Left ventricle myocardium superior (tissue), 1 donor: ENCODE data around the gene PCDHGA11. TPM values are rescaled to one million over a fixed set of nuclear protein-coding genes. Genes with fewer than 3 reads are reported as not detected.
"Not testable (repeated sequence)": the region's sequence is repeated elsewhere in the genome, so short reads cannot be mapped to it uniquely, and the experiment has no call there.

Experiments used
- ATAC-seq: fragments of 200-7000 bp; cut with Tn5 transposase; one replicate; pipeline ENCODE4 v1.9.1; 2020; ENCODE audit warnings: mild to moderate bottlenecking, moderate library complexity
- DNase-seq: peaks from one replicate; pipeline ENCODE4 v3.0.0-alpha.2; 2020
- intact Hi-C: fragments of 100-400 bp; cut with micrococcal nuclease; formaldehyde crosslinking; loops from one replicate; pipeline ENCODE4 v1.11.0; 2022
- long read RNA-seq: library from polyadenylated mRNA; unstranded; transcript quantifications from one replicate; pipeline ENCODE4 v2.0.0, GENCODE V29; 2021
- total RNA-seq: library from RNA; stranded (reverse); fragmentation: NEBNext Ultra II Directional; extraction: Animal tissue kit (Norgen Biotek cat#: 25700); gene quantifications from one replicate; pipeline ENCODE4 v1.2.1, GENCODE V29; 2021
- donor health status: DM: no; HTN: yes; CAD: no; lungs with severe emphysema.

The PCDHGA11 gene
- total RNA-seq = 5.0 TPM
- long read RNA-seq, full-length matches to known transcripts = 1 of 1 reads
- long read RNA-seq, partial matches to known transcripts = 0 of 1 reads
- long read RNA-seq, other reads (novel, unspliced or antisense) = 0 of 1 reads

DNA sequence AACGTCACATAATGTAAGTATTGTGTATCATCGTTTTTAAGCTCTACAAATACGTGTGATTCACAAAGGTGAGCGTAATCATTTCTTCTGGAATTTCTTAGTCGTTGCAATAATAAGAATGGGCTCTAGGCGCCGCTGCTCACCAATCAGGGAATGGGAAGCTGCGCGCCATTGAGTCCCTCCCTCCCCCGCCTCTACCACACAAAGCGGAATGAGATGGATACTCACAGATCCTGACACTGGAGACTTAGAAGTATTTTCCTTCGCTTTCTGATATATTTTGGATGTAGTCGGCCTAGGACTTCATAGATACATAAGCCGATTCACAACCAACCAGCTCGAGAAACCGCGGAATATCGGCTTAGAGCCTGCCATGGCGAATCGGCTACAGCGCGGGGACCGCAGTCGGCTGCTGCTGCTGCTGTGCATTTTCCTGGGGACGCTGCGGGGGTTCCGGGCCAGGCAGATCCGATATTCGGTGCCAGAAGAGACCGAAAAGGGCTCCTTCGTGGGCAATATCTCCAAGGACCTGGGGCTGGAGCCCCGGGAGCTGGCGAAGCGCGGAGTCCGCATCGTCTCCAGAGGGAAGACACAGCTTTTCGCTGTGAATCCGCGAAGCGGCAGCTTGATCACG, at the start of gene PCDHGA11:
Gene PCDHGA11 (plus strand): TSS at position 197 of the 634 bp plus-strand sequence. CDS start 177 bp downstream, at position 374.
- intact Hi-C loops = no loop called here
- DNase-seq = no peak

DNA sequence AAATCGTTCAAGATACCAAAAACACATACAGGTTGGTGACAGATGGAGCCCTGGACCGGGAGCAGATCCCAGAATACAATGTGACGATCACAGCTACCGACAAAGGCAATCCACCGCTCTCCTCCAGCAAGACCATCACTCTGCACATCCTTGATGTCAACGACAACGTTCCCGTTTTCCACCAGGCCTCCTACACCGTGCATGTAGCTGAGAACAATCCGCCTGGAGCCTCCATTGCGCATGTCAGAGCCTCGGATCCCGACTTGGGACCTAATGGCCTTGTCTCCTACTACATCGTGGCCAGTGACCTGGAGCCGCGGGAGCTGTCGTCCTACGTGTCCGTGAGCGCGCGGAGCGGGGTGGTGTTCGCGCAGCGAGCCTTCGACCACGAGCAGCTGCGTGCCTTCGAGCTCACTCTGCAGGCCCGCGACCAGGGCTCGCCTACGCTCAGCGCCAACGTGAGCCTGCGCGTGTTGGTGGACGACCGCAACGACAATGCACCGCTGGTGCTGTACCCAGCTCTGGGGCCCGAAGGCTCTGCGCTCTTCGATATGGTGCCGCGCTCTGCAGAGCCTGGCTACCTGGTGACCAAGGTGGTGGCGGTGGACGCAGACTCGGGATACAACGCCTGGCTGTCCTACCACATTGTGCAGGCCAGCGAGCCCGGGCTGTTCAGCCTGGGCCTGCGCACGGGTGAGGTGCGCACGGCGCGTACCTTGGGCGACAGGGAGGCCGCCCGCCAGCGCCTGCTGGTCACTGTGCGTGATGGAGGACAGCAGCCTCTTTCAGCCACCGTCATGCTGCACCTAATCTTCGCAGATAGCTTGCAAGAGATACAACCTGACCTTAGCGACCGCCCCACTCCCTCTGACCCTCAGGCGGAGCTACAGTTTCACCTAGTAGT, 49.0 kb upstream of the PCDHGA11 start:
- intact Hi-C loops = no loop called here
- peak; percentile 51 for ATAC-seq
- no peak for DNase-seq

More for the DNA sequence above, at the start of gene PCDHGA11:
- peak; percentile 49 for ATAC-seq

- intact Hi-C loops = no loop called here
- DNase-seq (no peak), ATAC-seq (no peak)
Observed at GRCh38 chr5:141373673-141374317, 47.1 kb upstream of the PCDHGA11 start, which contains the start of gene PCDHGA6. Gene PCDHGA6 (plus strand): TSS chr5:141373891. CDS start chr5:141374084, 193 bp downstream.

DNA sequence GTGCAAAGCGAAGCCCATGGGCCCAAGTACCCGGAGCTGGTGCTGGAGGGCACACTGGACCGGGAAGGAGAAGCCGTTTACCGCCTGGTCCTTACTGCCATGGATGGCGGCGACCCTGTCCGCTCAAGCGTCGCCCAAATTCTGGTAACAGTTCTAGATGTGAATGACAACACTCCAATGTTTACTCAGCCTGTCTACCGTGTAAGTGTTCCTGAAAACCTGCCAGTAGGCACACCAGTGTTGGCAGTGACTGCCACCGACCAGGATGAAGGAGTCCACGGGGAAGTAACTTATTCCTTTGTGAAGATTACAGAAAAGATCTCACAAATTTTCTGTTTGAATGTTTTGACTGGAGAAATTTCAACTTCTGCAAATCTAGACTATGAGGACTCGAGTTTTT, 46.2 kb upstream of the PCDHGA11 start:
- intact Hi-C loops = no loop called here
- ATAC-seq (peak; percentile 62), DNase-seq (peak; percentile 35)

DNA sequence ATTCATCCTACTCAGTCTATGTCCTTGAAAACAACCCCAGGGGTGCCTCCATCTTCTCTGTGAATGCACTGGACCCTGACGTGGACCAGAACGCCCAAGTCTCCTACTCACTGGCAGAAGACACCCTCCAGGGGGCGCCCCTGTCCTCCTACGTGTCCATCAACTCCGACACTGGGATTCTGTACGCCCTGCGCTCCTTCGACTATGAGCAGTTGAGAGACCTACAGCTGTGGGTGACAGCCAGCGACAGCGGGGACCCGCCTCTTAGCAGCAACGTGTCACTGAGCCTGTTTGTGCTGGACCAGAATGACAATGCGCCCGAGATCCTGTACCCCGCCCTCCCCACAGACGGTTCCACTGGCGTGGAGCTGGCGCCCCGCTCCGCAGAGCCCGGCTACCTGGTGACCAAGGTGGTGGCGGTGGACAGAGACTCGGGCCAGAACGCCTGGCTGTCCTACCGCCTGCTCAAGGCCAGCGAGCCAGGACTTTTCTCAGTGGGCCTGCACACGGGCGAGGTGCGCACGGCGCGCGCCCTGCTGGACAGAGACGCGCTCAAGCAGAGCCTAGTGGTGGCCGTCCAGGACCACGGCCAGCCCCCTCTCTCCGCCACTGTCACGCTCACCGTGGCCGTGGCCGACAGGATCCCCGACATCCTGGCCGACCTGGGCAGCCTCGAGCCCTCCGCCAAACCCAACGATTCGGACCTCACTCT, 45.3 kb upstream of the PCDHGA11 start:
- DNase-seq, intact Hi-C loops, ATAC-seq: not testable (repeated sequence)

DNA sequence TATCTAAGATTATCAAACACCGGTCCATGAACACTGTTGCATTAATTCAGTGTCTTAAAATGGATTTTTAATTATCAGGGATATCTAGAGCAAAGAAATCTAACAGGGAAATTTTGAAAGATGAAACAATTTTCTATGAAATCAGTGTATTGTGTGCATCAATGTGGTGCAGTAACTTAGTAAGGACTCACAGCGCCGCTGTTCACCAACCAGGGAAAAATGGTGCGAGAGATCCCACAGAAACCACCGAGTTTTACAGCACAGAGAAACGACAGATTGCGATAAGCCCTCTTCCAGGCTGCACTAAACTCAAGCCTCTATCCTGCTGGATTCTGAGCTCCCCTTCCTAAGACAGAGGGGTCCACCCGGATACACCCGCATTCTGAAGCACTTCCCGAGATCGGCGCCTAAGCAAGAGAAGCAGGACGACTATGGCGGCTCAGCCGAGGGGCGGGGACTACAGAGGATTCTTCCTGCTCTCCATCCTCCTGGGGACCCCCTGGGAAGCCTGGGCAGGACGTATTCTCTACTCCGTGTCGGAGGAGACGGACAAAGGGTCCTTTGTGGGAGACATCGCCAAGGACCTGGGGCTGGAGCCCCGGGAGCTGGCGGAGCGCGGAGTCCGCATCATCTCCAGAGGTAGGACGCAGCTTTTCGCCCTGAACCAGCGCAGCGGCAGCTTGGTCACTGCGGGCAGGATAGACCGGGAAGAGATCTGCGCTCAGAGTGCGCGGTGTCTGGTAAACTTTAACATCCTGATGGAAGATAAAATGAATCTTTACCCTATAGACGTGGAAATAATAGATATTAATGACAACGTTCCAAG, 38.2 kb upstream of the PCDHGA11 start, which contains the start of gene PCDHGA7:
Gene PCDHGA7 (plus strand): TSS at position 274 of the 826 bp plus-strand sequence. CDS start 158 bp downstream, at position 432.
- intact Hi-C loops = no loop called here
- DNase-seq (no peak), ATAC-seq (peak; percentile 39)

DNA sequence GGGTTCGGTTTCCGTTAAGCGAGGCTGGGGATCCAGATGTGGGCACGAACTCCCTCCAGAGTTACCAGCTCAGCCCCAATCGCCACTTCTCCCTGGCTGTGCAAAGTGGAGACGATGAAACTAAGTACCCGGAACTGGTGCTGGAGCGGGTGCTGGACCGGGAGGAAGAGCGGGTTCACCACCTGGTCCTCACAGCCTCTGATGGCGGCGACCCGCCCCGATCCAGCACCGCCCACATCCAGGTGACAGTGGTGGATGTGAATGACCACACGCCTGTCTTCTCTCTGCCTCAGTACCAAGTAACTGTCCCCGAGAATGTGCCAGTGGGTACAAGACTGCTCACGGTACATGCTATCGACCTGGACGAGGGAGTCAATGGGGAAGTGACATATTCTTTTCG, 37.5 kb upstream of the PCDHGA11 start:
- DNase-seq = no peak
- intact Hi-C loops = no loop called here
- ATAC-seq = no peak

DNA sequence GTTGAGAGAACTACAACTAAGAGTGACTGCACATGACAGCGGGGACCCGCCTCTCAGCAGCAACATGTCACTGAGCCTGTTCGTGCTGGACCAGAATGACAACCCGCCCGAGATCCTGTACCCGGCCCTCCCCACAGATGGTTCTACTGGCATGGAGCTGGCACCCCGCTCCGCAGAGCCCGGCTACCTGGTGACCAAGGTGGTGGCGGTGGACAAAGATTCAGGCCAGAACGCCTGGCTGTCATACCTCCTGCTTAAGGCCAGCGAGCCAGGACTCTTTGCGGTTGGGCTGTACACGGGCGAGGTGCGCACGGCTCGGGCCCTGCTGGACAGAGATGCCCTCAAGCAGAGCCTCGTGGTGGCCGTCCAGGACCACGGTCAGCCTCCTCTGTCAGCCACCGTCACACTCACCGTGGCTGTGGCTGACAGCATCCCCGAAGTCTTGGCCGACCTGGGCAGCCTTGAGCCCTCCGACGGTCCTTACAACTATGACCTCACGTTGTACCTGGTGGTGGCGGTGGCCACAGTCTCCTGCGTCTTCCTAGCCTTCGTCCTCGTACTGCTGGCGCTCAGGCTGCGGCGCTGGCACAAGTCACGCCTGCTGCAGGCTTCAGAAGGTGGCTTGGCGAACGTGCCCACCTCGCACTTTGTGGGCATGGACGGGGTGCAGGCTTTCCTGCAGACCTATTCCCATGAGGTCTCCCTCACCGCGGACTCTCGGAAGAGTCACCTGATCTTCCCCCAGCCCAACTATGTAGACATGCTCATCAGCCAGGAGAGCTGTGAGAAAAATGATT, 36.2 kb upstream of the PCDHGA11 start:
- intact Hi-C loops = no loop called here
- DNase-seq = no peak
- ATAC-seq = no peak

DNA sequence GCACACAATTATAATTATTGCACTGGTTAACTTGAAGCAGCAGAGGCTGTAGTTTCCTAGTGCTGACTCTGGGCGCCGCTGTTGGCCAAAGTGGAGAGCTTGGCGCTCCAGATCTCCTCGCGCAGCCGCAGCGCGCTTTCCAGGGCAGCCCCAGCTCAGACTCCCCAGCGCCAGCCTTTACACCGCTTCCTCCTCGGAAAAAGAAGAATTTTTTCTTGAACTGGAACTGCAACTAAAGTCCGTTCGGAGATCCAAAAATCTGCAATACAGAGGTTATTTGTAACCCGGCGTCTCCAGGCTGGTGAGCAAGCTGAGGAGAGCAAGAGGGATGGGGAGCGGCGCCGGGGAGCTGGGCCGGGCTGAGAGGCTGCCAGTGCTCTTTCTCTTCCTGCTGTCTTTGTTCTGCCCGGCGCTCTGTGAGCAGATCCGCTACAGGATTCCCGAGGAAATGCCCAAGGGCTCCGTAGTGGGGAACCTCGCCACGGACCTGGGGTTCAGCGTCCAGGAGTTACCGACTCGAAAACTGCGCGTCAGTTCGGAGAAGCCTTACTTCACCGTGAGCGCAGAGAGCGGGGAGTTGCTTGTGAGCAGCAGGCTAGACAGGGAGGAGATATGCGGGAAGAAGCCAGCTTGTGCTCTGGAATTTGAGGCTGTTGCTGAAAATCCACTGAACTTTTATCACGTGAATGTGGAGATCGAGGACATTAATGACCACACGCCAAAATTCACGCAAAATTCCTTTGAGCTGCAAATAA, 33.1 kb upstream of the PCDHGA11 start, which contains the start of gene PCDHGB4:
Gene PCDHGB4 (plus strand): TSS at position 142 of the 755 bp plus-strand sequence. CDS start 187 bp downstream, at position 329.
- intact Hi-C loops = not testable (repeated sequence)
- peak; percentile 92 for ATAC-seq
- DNase-seq = peak; percentile 67

DNA sequence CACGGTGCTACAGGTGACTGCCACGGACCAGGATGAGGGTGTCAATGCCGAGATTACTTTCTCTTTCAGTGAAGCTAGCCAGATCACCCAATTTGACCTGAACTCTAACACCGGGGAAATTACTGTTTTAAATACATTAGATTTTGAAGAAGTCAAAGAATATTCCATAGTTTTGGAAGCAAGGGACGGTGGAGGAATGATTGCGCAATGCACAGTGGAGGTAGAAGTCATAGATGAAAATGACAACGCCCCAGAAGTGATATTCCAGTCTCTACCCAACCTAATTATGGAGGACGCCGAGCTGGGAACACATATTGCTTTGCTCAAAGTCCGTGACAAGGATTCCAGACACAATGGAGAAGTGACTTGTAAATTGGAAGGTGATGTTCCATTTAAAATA, 32.2 kb upstream of the PCDHGA11 start:
- intact Hi-C loops = no loop called here
- no peak for ATAC-seq
- DNase-seq = no peak

DNA sequence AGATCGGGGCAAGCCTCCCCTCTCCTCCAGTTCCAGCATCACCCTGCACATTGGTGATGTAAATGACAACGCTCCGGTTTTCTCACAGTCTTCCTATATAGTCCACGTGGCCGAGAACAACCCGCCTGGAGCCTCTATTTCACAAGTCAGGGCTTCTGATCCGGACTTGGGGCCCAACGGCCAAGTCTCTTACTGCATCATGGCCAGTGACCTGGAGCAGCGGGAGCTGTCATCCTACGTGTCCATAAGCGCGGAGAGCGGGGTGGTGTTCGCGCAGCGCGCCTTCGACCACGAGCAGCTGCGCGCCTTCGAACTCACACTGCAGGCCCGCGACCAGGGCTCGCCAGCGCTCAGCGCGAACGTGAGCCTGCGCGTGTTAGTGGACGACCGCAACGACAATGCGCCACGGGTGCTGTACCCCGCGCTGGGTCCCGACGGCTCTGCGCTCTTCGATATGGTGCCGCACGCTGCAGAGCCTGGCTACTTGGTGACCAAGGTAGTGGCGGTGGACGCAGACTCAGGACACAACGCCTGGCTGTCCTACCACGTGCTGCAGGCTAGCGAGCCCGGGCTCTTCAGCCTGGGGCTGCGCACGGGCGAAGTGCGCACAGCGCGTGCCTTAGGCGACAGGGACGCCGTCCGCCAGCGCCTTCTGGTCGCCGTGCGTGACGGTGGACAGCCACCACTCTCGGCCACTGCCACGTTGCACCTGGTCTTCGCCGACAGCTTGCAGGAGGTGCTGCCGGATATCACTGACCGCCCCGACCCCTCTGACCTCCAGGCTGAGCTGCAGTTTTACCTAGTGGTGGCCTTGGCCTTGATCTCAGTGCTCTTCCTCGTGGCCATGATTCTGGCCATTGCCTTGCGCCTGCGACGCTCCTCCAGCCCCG, 31.5 kb upstream of the PCDHGA11 start:
- no peak for ATAC-seq
- no peak for DNase-seq
- intact Hi-C loops = no loop called here

DNA sequence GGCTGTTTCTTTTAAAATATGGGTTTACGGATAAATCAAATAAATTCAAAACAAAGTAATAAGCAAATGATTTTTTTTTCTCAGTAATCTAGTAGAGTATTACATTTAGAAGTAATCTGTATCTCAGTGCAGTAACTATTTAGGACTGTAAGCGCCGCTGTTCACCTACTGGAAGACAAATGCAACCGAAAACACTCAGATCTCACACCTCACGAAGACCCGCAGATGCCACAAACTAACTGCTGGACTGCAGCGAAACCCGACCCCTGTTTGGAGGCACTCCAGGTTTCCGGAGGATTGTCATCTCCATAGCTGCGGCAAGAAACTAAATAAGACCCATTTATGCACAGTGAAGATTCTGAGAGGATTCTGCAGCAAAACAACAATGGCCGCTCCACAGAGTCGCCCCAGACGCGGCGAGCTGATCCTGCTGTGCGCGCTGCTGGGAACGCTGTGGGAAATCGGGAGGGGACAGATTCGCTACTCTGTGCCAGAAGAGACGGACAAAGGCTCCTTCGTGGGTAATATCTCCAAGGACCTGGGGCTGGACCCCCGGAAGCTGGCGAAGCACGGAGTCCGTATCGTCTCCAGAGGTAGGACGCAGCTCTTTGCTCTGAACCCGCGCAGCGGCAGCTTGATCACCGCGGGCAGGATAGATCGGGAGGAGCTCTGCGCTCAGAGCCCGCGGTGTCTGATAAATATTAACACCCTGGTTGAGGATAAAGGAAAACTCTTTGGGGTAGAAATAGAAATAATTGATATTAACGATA, 28.2 kb upstream of the PCDHGA11 start, which contains the start of gene PCDHGA8:
Gene PCDHGA8 (plus strand): TSS at position 205 of the 770 bp plus-strand sequence. CDS start 181 bp downstream, at position 386.
- DNase-seq (no peak), ATAC-seq (no peak)
- intact Hi-C loops = no loop called here

DNA sequence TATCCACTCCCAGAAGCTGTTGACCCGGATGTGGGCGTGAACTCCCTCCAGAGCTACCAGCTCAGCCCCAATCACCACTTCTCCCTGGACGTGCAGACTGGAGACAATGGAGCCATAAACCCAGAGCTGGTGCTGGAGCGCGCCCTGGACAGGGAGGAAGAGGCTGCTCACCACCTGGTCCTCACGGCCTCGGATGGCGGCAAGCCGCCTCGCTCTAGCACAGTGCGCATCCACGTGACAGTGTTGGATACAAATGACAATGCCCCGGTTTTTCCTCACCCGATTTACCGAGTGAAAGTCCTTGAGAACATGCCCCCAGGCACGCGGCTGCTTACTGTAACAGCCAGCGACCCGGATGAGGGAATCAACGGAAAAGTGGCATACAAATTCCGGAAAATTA, 27.6 kb upstream of the PCDHGA11 start:
- DNase-seq = no peak
- no peak for ATAC-seq
- intact Hi-C loops = no loop called here

DNA sequence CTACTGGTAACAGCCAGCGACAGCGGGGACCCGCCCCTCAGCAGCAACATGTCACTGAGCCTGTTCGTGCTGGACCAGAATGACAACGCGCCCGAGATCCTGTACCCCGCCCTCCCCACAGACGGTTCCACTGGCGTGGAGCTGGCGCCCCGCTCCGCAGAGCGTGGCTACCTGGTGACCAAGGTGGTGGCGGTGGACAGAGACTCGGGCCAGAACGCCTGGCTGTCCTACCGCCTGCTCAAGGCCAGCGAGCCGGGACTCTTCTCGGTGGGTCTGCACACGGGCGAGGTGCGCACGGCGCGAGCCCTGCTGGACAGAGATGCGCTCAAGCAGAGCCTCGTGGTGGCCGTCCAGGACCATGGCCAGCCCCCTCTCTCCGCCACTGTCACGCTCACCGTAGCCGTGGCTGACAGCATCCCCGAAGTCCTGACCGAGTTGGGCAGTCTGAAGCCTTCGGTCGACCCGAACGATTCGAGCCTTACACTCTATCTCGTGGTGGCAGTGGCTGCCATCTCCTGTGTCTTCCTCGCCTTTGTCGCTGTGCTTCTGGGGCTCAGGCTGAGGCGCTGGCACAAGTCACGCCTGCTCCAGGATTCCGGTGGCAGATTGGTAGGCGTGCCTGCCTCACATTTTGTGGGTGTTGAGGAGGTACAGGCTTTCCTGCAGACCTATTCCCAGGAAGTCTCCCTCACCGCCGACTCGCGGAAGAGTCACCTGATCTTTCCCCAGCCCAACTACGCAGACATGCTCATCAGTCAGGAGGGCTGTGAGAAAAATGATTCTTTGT, 26.3 kb upstream of the PCDHGA11 start:
- intact Hi-C loops, ATAC-seq, DNase-seq: not testable (repeated sequence)
